ENCODE data around the gene GLT6D1. TPM values are rescaled to one million over a fixed set of nuclear protein-coding genes. Genes with fewer than 3 reads are reported as not detected.

Gene GLT6D1
- total and polyA plus RNA-seq, 2 of the 13 experiments (the other 11 are each of a cell fraction or from before 2014, with no cell fraction given): not detected

- in situ Hi-C loops (cut with HindIII; ENCODE audit: extremely low pct_ligation_motif_present, low pct_unique_long_range_greater_than_20kb) (no loop called here), intact Hi-C loops (cut with micrococcal nuclease; ENCODE audit: unreplicated experiment) (no loop called here)
- Histone ChIP-seq H3K79me2 (ENCODE audit: insufficient read depth, low read length) (no peaks in the 10 kb centered on the region), H2AFZ (ENCODE audit: low read length) (no peak overlapping the region), H3K9ac (ENCODE audit: insufficient read depth, low read depth, low read length) (no peak overlapping the region), H3K27ac (ENCODE audit: extremely low read length, insufficient read depth, low read length) (no peak overlapping the region), H3K27me3 (ENCODE audit: control insufficient read depth in 1 of 2, insufficient read depth in 2 of 2, low read length in 2 of 2) (peaks cover 21 to 72% of the 10 kb centered on the region in 2 experiments), H3K4me1 (ENCODE audit: insufficient read depth, low read length) (no peaks in the 10 kb centered on the region), H3K9me3 (ENCODE audit: low read length) (no peaks in the 10 kb centered on the region), H3K36me3 (replicated peaks in 1 of 2; ENCODE audit: control insufficient read depth in 1 of 2, insufficient read depth in 2 of 2, low read length in 2 of 2) (no peaks in the 10 kb centered on the region), H3K4me2 (ENCODE audit: low read depth, low read length) (no peak overlapping the region), H4K20me1 (ENCODE audit: insufficient read depth, low read length) (no peaks in the 10 kb centered on the region), H3K4me3 (replicated peaks in 1 of 3; ENCODE audit: insufficient read depth in 1 of 3, low read depth in 2 of 3, low read length in 3 of 3) (no peak overlapping the region)
- ChIA-PET CTCF (ENCODE audit: low intra/inter-chr PET ratio, low total read pairs) (no interaction called here), POLR2A (no interaction called here)
- TF ChIP-seq TBP (CRISPR knock-in tag; IDR thresholded peaks at IDR 0.05) (no peak), TERF1 (CRISPR knock-in tag; IDR thresholded peaks at IDR 0.05) (no peak), ZNF34 (CRISPR knock-in tag; IDR thresholded peaks at IDR 0.05; ENCODE audit: borderline replicate concordance) (no peak), RORA (CRISPR knock-in tag; IDR thresholded peaks at IDR 0.05) (no peak), ZBTB20 (CRISPR knock-in tag; IDR thresholded peaks at IDR 0.05; ENCODE audit: borderline replicate concordance, low read depth) (no peak), NR3C1 (CRISPR knock-in tag; IDR thresholded peaks at IDR 0.05) (no peak), GATAD1 (CRISPR knock-in tag; IDR thresholded peaks at IDR 0.05) (no peak), PAF1 (CRISPR knock-in tag; IDR thresholded peaks at IDR 0.05) (no peak), ZNF567 (CRISPR knock-in tag; IDR thresholded peaks at IDR 0.05; ENCODE audit: borderline replicate concordance) (no peak), SRSF9 (IDR thresholded peaks at IDR 0.05; ENCODE audit: borderline replicate concordance, insufficient read depth, low read depth, low read length, poor library complexity, severe bottlenecking) (no peak), ZZZ3 (CRISPR knock-in tag; IDR thresholded peaks at IDR 0.05; ENCODE audit: borderline replicate concordance) (no peak), TSC22D2 (CRISPR knock-in tag; IDR thresholded peaks at IDR 0.05; ENCODE audit: borderline replicate concordance) (no peak)
- TF ChIP-seq, protein P1, sequence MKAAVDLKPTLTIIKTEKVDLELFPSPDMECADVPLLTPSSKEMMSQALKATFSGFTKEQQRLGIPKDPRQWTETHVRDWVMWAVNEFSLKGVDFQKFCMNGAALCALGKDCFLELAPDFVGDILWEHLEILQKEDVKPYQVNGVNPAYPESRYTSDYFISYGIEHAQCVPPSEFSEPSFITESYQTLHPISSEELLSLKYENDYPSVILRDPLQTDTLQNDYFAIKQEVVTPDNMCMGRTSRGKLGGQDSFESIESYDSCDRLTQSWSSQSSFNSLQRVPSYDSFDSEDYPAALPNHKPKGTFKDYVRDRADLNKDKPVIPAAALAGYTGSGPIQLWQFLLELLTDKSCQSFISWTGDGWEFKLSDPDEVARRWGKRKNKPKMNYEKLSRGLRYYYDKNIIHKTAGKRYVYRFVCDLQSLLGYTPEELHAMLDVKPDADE (CRISPR knock-in tag; IDR thresholded peaks at IDR 0.05): no peak
- TF ChIP-seq, protein P2, sequence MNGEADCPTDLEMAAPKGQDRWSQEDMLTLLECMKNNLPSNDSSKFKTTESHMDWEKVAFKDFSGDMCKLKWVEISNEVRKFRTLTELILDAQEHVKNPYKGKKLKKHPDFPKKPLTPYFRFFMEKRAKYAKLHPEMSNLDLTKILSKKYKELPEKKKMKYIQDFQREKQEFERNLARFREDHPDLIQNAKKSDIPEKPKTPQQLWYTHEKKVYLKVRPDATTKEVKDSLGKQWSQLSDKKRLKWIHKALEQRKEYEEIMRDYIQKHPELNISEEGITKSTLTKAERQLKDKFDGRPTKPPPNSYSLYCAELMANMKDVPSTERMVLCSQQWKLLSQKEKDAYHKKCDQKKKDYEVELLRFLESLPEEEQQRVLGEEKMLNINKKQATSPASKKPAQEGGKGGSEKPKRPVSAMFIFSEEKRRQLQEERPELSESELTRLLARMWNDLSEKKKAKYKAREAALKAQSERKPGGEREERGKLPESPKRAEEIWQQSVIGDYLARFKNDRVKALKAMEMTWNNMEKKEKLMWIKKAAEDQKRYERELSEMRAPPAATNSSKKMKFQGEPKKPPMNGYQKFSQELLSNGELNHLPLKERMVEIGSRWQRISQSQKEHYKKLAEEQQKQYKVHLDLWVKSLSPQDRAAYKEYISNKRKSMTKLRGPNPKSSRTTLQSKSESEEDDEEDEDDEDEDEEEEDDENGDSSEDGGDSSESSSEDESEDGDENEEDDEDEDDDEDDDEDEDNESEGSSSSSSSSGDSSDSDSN (CRISPR knock-in tag; IDR thresholded peaks at IDR 0.05): no peak
- FAIRE-seq (no peak), ATAC-seq (no peak), DNase-seq (ENCODE audit: low spot score) (no peak)
- WGBS (ENCODE audit: low lambda C conversion rate): 8% methylated on average over 3 of the region's 10 CpGs
- BruUV-seq (replicated peaks): no TSS peak
Measured at GRCh38 chr9:135619599-135619886, 19.8 kb downstream of the GLT6D1 start.
